Measurements from ENCODE around the gene ARID5B.

DNA sequence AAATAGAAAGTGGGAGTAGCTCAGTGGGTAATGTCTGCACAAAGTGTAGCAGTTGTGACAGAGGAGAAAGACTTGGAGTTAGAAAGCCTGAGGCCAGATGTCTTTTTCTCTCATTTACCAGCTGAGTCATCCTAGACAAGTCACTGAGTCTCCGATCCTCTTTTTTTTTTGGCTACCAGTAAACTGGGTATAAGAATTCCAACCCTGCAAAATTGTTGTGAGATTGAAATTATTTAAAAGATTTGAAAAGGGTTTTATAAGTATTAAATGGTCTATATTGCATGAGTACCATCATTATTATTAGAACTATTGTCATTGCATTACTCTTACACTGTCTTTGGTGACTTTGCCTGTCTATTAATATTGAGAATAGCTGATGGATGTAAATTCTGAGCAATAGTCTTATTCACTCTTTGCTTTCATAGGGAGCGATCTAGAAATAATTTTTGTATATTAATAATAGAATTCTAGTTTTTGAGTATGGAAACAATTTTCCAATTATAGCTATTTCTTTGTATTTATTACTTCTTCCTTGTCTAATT lies 74.0 kb downstream of the ARID5B start:
- TF ChIP-seq POLR2AphosphoS5 (IDR thresholded peaks at IDR 0.05; ENCODE audit: low read depth, low read length) (no peak), SIN3A (IDR thresholded peaks at IDR 0.05; ENCODE audit: borderline replicate concordance, insufficient read depth, low read length) (no peak), FOXP2 (optimal IDR thresholded peaks at IDR 0.05; ENCODE audit: borderline replicate concordance, extremely low read depth, extremely low read length, insufficient read depth) (no peak), TAF1 (IDR thresholded peaks at IDR 0.05; ENCODE audit: borderline replicate concordance, insufficient read depth, low read length) (no peak)

Data from PFSK-1 (cell line).